GM19238 (cell line): ENCODE data around the gene EBF4.

Experiments used
- DNase-seq: peaks from one replicate; pipeline ENCODE4 v3.0.0; 2011; ENCODE audit warnings: low spot score; ENCODE audit not compliant: insufficient read length

Gene EBF4

DNA sequence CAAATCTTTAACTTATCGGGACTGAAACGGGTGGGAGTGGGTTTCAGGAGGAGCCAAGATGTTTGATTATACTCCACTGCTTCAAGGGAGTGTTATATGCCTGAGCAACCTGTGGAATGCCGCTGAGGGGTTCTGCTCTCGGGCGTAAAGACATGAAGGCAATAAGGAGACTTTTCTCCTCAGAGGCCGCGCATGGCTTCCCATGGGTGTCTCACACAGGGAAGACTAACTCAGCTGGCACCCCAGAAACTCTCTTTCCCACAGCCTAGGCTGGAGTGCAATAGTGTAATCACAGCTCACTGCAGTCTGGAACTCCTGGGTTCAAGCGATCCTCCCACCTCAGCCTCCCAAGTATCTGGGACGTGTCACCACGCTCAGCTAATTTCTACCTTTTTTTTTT is 117.1 kb downstream of the EBF4 start:
- DNase-seq: no peak
